Erythroblast (primary cell): ENCODE measurements around the gene STAT6.

Experiments used
- GATA1 ChIP-seq: IDR thresholded peaks from 2 replicates; pipeline ENCODE4 v1.6.1; 2011; ENCODE audit warnings: low read depth, mild to moderate bottlenecking, control low read depth, low read length, moderate library complexity
- POLR2A ChIP-seq: IDR thresholded peaks from 2 replicates; pipeline ENCODE4 v1.6.1; 2011; ENCODE audit warnings: mild to moderate bottlenecking, low read length

DNA sequence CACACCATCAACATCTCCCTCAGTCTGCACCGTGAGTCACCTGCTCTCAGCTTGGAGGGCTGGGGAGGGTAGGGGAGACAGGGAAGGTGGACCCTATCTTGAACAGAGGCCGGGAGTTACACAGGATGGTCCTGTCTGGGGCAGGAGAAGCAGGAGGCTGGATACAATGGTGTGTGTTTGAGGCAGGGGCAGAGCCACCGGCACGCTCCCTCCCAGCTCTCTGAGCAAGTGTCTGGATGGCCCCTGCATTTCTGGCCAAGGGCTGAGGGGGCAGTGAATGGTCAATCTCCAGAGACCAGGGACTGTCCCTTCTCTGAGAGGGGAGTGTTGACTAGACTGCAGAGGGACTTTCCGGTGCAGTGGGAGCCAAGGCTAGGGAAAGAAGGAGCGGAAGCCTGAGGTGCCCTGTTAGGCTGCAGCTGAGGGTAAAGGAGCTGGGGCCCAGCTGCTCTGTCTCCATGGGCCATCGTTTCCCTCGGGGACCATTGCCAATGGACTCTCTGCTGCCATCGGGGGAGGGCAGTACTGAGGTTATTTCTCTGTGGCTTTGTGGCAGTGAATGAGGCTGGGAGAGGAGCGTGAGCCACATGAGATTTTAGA lies 34.4 kb upstream of the STAT6 start:
- TF ChIP-seq POLR2A (no peak), GATA1 (no peak)
